GM21529 (cell line): ENCODE results near the gene KANSL3.
A peak's percentile ranks its signal among the peaks of the same experiment; 100 is the strongest.
"Not testable (repeated sequence)": the region's sequence is repeated elsewhere in the genome, so short reads cannot be mapped to it uniquely, and the experiment has no call there.

ENCODE experiments used
- ATAC-seq: cut with Tn5 transposase; IDR thresholded peaks from one replicate; pipeline ENCODE4 v1.9.1; 2021; ENCODE audit not compliant: unreplicated experiment

The KANSL3 gene

DNA sequence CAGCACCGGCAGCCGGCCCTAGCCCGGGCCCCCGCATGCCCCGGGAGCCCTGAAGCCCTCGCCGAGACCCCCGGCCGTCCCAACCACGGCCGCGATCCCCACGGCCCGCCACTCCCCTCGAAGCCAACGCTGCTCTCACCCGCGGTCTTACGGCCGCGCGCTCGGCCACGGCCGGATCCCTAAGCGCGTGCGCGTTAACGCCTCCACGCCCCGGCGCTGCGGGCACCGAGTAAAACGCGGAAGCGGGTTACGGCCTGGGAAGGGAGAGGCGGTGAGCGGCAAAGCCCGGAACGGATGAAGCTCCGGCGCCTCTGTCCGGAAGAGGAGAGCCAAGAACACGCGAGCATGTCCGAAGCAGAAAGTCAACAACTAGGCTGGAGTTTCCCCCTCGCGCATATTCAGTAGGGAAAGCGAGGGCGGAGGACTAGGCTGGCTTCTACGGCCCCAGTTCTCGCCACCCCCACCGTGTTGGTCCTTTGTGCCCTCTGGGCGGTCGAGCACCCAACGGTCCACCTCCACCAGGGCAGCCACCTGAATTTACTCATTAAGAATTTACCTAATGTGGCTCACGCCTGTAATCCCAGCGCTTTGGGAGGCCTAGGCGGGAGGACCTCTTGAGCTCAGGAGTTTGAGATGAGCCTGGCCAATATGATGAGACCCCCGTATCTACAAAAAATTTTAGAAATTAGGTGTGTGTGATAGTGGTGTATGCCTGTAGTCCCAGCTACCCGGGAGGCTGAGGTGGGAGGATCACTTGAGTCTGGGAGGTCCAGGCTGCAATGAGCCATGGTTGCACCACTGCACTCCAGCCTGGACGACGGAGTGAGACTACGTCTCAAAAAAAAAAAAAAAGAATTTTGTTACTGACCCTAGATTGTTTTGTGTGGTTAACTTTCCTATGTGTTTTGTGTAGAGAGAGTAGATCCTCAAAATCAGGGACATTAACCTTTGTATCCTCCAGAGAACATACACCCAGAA, at the start of gene KANSL3:
KANSL3 (minus strand) TSS at position 169 of the 978 bp plus-strand sequence. CDS start 1,177 bp downstream, outside the sequence.
- peak; percentile 73 for ATAC-seq

DNA sequence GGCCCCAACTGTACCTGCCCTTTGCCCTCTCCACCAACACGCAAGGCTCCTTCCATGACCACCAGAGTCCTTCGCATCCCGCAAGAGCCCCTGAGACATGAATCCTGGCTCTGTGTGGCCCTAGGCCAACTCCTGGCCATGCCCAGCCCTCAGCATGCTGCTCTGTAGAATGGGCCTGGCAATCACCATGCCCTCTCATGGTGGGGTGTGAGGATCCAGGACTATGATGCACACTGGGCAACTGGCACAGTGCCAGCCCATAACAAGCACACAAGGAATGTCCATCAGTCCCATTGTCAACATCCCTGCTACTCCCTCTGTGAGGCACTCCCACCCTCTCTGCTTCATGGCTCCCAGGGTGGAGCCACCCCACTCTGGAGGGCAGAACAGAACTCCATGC, 49.2 kb upstream of the KANSL3 start:
- no peak for ATAC-seq

DNA sequence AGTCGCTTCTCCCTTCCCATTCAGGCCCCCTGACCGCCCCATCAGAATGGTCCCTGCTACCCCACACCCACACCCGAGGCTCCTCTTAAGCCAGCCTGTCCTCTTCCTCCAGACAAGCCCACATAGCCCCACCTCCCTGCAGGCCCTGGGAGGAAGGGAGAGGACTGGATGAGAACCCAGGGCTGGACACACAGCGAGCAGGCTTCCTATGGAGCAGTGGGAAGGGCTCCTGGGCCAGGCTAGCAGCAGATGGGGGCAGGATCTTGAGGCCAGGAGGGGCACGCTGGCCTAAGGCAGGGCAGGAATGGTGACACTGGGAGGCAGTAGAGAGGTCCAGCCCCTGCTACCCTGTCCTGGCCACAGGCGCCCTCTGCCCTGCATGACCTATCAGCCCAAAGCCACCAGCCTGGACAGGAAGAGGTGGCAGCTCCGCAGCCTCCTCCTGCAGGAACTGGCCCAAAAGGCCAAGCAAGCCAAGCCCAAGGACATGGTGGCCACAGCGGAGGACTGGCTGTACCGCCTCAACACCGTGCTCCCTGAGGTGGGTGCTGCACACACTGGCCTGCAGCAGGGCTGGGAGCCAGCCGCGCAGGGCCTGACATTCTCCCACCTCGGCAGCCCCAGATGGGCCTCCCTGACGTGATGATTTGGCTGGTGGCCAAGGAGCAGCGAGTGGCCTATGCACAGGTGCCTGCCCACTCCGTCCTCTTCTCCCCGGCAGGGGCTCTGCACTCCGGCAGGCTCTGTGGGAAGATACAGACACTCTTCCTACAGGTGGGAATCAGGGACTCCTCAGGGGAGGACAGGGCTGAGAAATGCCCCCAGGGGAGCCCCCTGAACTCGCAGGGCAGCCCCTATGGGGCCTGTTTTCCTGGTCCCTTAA, 47.7 kb upstream of the KANSL3 start:
- ATAC-seq: no peak

DNA sequence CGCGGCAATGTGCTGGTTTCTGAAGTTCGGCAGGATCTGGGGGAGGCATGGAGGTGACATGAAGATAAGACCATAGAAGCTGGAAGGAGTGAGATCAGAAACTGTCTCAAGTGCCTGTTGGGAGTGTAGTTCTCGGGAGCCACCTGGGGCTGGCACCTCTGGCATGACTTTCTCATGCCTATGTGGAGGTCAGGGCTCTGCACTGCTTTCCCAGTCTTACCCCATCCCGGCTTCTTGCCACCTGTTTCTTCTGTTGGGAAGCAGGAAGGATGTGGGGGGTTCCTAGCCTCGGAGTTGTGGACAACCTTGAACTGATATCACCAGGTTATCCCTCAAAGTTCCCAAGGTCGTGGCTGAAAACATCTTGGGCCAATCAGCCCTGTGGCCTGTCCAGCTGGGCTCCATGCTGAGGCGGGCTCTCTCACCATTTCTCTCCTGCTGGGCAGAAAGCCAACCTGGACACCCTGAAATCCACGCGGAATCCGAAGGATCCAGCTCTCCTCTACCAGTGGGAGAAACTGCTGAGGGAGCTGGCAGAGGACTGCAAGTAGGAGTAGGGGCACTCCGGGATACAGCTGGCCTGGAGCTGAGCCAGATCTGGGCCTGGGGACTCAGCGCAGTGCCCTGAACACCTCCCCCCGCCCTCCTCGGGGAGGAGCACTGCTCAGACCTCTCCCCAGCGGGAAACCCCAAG, 46.9 kb upstream of the KANSL3 start:
- no peak for ATAC-seq

DNA sequence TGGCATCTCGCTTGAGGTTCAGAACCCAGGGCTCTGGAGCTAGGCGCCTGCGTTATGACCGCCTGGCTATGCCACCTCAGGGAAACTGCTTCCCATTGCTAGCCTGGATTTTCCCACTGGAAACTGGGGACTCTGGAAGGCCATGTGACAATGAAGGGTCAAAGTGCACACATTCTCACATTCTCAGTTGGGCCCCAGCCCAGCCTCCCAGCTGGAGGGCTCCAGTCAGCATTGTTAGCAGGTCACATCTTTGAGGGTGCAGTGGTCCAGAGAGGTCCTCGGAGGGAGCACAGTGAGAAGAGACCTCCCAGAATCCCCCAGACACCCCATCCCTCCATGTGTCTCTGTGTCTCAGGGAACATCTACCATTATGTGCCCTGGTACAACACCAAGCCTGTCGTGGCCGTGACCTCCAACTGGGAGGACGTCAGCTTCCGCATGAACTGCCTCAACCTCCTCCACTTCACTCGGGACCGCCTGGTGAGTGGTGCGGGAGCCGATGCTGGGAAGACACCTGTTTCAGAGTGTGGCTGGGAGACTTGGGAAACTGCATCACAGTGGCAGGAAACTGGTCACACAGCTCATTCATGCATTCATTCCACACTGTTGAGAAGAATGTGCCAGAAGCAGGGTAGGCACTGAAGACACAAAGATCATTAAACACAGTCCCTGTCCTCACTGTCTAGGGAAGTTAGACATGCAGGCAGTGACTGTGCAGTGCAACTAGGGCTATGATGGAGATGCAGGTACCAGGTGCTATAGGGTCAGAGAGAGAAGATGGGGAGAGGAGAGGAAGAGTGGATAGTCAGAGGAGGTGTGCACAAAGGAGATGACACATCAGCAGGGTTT, 46.1 kb upstream of the KANSL3 start:
- no peak for ATAC-seq

DNA sequence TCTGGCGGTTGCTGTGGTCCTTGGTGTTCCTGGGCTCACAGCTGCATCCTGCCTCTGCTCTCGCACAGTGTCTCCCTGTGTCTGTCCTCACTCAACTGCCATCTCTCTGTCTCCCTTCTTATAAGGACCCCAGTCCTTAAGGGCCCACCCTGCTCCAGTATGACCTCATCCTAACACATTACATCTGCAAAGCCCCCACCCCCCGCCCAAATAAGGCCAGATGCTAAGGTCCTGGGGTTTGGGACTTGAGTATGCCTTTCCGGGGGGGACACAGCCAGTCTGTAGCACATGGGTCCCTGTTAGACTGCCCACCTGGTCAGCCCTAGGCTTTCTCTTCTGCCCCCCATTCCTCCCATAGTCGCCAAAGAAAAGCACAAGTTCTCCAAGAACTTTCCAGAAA, 45.2 kb upstream of the KANSL3 start:
- ATAC-seq: no peak

DNA sequence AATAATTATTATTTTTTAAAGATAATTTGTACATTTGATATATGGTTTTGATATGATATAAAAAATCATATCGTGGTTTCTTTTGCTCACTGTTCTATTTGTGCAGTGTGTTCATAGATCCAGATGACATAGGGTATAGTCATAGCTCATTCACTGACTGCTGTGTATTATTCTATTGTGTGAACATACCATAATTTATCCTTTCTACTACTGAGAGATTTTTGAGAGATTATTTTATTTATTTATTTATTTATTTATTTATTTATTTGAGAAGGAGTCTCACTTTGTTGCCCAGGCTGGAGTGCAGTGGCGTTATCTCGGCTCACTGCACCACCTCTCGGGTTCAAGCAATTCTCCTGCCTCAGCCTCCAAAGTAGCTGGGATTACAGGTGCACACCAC, 43.4 kb upstream of the KANSL3 start:
- no peak for ATAC-seq

DNA sequence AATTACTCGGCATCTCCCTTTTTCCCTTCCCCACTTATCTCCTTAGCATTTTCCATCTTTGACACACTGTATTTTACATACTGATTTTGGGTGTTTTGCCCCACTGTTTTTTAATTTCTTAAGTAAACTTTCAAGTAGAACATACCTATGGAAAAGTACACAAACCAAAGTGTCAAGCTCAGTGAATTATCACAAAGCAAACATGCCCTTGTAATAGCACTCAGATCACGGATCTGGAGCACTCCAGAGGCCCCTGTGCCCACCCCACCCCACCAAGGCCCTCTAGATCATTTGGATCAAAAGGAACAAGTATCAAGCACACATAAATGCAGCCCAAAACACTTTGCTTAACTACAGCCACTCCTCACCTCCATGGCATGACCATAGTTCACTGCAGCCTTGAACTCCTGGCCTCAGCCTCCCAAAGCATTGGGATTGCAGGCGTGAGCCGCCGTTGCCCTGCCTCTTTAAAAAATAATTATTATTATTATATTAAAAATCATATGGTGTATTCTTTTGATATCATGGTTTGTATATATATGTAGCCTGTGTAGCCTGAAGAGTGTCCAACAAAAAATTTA, 42.5 kb upstream of the KANSL3 start:
- no peak for ATAC-seq

DNA sequence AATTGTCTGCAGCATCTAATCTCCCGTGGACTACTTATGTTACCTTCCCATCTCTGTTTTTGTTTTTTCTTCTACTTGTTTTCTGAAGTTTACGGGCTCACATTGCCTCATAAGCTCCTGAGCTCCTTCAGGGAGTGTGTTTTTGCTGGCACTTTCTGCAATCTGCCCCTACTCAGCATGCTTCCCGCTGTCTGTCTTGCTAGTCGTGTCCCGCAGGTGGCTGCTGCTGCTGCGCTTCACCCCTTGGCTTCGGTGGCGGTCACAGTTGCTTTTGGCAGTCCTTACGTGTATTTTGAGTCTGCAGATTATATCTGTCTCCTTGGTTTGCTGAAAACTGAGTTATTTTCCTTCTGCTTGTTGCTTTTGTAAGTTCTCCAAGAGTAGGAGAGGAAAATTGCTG, 41.7 kb upstream of the KANSL3 start:
- no peak for ATAC-seq

DNA sequence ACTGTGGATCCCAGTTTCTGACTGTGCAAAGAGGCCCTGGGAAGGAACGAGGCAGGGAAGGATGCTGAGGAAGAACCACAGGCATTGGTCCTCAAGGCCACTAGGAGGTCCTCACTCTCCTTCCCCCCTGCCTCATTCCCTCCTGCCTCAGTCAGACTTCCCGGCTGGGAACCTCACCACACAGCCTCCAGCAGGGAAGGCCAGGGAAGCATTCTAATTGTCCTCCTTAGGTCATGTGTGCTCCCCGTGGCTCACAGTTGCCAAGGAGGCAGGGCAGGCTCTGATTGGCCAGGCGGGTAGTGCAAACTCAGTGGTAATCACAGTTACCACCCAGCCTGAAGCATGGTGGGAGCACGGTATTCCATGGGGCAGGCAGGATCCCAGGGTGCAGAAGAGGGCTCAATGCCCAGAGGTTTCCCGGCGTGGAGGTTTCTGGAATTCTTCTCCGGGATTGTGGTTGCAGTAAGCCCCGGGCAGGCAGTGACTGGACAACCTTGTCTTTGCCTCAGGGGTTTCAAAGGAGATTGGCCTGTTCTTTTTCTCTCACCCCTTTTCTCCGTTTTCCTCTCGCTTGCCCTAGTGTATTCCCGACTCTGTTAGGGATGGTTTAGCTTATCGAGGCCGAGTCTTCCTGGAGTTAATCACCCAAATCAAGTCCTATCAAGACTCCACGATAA, 31.6 kb upstream of the KANSL3 start:
- no peak for ATAC-seq

DNA sequence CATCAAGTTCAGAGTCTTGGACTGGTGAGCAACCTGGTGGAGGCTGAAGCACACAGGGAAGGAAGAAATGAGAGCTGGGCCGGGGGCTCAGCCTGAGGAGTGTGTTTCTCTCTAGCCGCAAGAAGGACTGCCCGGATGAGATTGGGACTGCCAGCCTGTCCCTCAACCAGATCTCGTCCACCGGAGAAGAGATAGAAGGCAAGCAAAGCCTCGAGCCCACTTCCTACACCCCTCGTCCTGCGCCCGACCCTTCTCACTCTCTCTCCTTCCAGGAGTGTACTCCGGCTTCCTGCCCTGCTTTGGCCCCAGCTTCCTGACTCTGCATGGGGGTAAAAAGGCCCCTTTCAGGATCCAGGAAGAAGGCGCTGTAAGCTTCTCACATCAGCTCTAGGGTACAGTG, 30.7 kb upstream of the KANSL3 start:
- no peak for ATAC-seq

DNA sequence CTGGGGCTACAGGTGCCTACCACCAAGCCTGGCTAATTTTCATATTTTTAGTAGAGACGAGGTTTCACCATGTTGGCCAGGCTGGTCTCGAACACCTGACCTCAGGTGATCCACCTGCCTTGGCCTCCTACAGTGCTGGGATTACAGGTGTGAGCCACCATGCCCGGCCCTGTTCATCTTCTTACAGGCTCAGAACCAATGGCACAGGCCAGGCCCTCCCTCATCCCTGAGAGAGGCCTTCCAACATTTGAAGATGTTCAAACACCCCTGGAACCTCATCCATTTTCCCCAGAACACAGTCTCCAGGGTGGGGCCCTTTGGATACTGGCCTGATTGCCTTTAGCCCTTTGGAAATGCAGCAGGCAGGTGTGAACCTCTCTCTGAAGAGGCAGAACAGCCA, 27.6 kb upstream of the KANSL3 start:
- not testable (repeated sequence) for ATAC-seq

DNA sequence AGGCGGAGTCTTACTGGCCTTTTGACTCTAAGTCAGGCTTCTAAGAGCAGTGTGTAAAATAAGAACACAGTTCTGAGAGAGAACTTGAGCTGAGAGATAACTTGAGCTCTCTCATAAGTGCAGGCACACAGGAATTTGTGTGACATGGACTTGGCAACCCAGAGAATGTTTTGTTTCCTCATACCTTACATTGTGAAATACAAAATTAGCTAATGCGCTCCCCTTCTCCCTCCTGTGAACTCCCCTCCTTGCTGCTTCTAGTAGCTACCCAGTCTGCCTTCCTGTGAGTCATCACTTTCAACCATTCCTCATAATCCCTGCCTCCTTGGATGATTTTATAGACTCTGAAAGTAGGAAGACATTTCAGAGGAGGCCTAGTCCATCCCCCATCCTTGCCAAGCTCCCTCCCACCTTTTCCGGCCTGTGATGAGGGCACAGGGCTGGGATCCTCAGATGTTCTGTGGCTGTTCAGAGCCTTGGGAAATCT, 27.0 kb upstream of the KANSL3 start:
- ATAC-seq: no peak

DNA sequence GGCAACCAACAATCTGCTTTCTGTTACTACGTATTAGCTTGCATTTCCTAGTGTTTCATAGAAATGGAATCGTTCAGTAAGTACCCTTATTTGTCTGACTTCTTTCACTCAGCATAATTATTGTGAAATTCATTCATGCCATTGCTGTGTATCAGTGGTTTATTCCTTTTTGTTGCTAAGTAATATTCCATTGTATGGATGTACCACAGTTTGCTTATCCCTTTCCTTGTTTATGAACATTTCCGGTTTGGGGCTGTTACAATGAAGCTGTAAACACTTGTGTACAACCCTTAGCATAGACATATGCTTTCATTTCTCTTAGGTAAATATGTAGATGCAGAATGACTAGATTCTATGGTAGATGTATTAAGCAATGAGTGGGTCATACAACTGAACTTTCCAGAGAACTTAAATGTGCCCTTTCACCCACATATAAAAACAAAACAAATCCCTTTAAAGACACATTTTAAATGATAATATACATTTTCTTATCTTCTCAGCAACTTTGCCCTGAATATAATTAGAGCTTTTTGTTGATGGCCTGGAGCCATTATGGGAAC, 26.3 kb upstream of the KANSL3 start:
- ATAC-seq: no peak

DNA sequence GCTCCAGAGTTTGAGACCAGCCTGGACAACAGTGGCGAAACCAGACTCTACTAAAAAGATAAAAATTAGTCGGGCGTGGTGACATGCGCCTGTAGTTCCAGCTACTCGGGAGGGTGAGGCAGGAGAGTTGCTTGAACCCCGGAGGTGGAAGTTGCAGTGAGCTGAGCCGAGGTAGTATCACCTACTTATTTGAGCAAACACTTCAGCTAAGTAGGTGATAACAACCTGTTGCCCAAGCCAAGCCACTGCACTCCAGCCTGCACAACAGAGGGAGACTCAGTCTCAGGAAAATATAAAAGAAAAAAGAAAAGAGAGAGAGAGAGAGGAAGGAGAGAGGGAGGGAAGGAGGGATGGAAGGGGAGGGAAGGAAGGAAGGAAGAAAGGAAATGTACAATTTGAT, 25.7 kb upstream of the KANSL3 start:
- no peak for ATAC-seq

DNA sequence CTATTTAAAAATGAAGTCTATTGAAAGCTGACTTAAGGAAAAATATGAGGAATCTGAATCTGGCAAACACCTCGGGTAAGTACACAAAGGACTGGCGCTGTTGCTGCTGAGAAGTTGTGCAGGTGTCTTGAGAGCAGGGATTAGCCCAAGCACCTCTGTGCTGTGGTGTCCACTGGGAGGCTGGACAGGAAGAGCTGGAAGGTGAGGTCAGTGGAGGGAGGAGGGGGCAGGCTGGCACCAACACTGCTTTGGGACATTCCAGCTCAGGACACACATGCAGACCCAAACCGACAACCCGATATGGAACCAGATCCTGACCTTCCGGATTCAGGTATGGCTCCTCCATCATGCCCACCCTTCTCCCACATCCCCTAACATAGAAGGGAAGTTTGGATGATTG, 25.1 kb upstream of the KANSL3 start:
- ATAC-seq: no peak

DNA sequence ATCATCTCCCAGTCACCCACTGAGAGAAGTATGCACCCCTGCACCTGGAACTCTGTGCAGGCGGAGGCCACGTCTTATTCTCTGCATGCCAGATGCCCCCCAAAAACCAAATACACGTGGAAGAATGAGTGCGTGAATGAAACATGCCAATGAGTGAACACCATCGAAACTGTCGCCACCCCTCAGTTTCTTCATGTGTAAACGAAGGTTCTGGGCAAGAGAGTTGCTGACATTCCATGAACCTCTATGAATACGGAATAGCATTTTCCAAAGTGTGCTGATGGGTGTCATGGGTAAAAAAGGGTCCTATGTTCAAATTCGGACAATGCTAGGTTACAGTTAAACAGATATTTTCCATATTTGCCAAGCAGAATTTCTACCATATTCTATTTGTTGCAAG, 24.2 kb upstream of the KANSL3 start:
- no peak for ATAC-seq

DNA sequence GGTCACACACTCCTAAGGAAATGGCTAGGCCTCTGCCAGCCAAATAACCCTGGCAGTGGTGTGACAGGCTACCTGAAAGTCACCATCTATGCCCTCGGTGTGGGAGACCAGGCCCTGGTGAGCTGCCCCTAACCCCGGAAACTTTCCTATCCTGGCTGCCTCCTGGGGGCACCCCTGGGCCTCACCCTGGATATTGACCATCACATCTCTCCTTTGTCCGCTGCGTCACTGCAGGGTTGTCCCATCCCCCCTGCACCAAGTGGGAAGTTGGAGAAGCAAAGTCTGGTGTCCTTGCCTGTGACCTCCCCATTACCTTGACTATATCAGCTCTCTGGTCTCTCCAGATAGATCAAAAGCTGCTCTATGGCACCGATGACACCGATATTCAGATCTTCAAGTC, 23.2 kb upstream of the KANSL3 start:
- ATAC-seq: no peak

DNA sequence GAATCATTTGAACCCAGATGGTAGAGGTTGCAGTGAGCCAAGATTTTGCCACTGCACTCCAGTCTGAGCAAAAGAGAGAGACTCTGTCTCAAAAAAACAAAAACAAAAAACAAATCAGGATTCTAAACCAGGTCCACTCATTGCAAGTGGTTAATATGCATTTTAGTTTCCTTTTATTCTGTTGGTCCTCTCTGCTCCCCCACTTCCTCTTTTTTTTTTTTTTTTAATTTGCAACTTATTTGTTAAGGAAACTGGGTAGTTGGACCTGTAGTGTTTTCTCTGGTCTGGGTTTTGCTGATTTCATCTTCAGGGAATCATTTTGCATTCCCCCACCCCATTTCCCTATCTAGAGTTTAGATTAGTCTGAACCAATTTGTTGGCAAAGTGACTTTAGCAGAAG, 18.4 kb upstream of the KANSL3 start:
- no peak for ATAC-seq
